ENCODE measurements around the gene PHF5A. TPM values are rescaled to one million over a fixed set of nuclear protein-coding genes. Genes with fewer than 3 reads are reported as not detected.

The PHF5A gene
- total and polyA plus RNA-seq, 2 of the 8 experiments (the other 6 are each of a cell fraction or from before 2014, with no cell fraction given): 119 to 135 TPM

DNA sequence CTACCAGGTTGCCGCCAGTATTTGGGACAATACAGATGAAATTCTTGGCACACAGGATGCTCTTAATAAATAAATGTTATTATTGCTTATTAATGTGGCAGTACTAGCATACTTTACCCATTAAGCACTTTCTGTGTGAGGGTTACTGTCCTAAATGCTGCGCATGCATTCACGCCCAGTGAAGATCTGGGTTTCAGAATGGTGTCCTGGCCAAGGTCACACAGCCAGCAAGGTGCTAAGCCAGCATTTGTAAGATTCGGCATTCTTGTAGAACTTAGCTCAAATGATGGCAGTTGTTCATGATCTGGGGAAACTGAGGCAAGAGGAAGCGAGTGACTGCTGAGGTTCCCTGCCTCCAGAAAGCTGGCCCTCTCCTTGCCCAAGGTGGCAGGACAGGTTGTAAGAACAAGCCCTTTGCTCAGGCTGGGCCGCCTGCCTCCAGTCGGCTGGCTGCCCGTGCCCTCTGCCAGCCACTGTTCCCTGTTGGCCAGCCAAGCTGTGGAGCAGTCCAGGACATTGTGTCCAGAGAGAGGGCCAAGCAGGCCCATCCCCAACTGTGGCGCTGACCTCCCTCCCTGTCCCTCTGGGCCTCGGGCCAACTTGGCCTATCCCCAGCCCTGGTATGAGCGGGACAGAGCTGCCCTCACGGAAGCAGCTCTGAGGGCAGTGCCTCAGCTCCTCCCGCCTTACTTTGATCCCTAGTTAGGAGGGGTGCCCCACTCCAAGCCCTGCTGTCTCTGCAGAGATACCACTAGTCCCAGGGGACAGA lies 50.7 kb downstream of the PHF5A start:
- no peak overlapping the region for H2BK20ac ChIP-seq (ENCODE audit: low read length)
- no peaks in the 10 kb centered on the region for H3K9me3 ChIP-seq (ENCODE audit: insufficient read depth in 2 of 2, low read depth in 1 of 2, low read length in 1 of 2)
- no peak overlapping the region for H3K18ac ChIP-seq (ENCODE audit: extremely low read depth, low read length)
- no peak overlapping the region for H2BK120ac ChIP-seq (replicated peaks; ENCODE audit: low read depth, low read length)
- no peak overlapping the region for H3K9ac ChIP-seq (replicated peaks in 1 of 4; ENCODE audit: extremely low read depth in 1 of 4, low read depth in 3 of 4, low read length in 3 of 4)
- no peak overlapping the region for H4K5ac ChIP-seq (ENCODE audit: insufficient read length, low read depth, low read length)
- no peak overlapping the region for H2AFZ ChIP-seq (ENCODE audit: low read length)
- no peak overlapping the region for H3K4me2 ChIP-seq (ENCODE audit: insufficient read depth in 1 of 2, low read depth in 2 of 2, low read length in 2 of 2)
- no peak overlapping the region for H3K4ac ChIP-seq (replicated peaks; ENCODE audit: insufficient read length, low read depth, low read length)
- H2BK12ac ChIP-seq (ENCODE audit: low read depth, low read length): 0 out of 2 replicates have a peak overlapping the region, but pooled peaks have one; percentile 17
- no peak overlapping the region for H4K8ac ChIP-seq (ENCODE audit: extremely low read depth, insufficient read depth, low read length)
- H2BK5ac ChIP-seq (ENCODE audit: low read depth, low read length): no peak overlapping the region
- peaks cover 8% of the 10 kb centered on the region; the same call in 1 of the 2 replicates for H3K23me2 ChIP-seq (ENCODE audit: low read depth, low read length)
- ChIA-PET POLR2A (ENCODE audit: partially characterized antibody) (interaction anchor here (0.9 to 5.6 kb wide), 7 partner anchors 8 to 51 kb away, joined by 3 to 33 read pairs (median 3); partner anchors contain the start of genes ACO2, PHF5A and TOB2), CTCF (ENCODE audit: partially characterized antibody) (interaction anchor here (1.5 to 3.4 kb wide), 5 partner anchors 10 to 100 kb away, joined by 4 to 22 read pairs (median 6); no protein-coding TSS in a partner anchor)
- DNase-seq (ENCODE audit: low read depth in 1 of 2, low spot score in 2 of 2) (no peak), FAIRE-seq (no peak)
- TF ChIP-seq BACH1 (IDR thresholded peaks at IDR 0.05; ENCODE audit: low read length) (no peak), RNF2 (IDR thresholded peaks at IDR 0.05; ENCODE audit: borderline replicate concordance, low read depth, low read length, missing control alignments, poor library complexity, severe bottlenecking) (no peak)
- no peak overlapping the region for H3K4me3 ChIP-seq (ENCODE audit: extremely low read depth in 1 of 4, insufficient read depth in 2 of 4, low read depth in 3 of 4, low read length in 4 of 4)
- no peak overlapping the region for H3K56ac ChIP-seq (replicated peaks; ENCODE audit: insufficient read length, low read depth, low read length)
- H3K27ac ChIP-seq (ENCODE audit: low read depth, low read length): no peak overlapping the region
- no peak overlapping the region for H3K23ac ChIP-seq (ENCODE audit: insufficient read length)
- H3K36me3 ChIP-seq (ENCODE audit: control insufficient read depth in 2 of 4, insufficient read depth in 4 of 4, low read length in 3 of 4): no peaks in the 10 kb centered on the region
- no peaks in the 10 kb centered on the region; a peak in 1 of 7 replicates for H3K27me3 ChIP-seq (replicated peaks in 1 of 4; ENCODE audit: control insufficient read depth in 3 of 4, extremely low read depth in 1 of 4, insufficient read depth in 3 of 4, low read length in 3 of 4)
- 90% methylated on average over 13 of the region's 13 CpGs; no CpG with 5 or more reads in 1 of the 2 experiments for WGBS, 2 experiments (ENCODE audit: extremely low coverage in 1 of 2, insufficient coverage in 1 of 2, insufficient read length in 1 of 2, insufficient replicate concordance in 2 of 2, low coverage in 1 of 2, low lambda C conversion rate in 2 of 2, missing lambda C conversion rate in 1 of 2)
- H3K79me2 ChIP-seq (ENCODE audit: control insufficient read depth in 1 of 2, insufficient read depth in 2 of 2, low read length in 2 of 2): no peaks in the 10 kb centered on the region
- no peak overlapping the region for H2BK15ac ChIP-seq (ENCODE audit: low read length)
- peaks cover 0 to 10% (median 9%) of the 10 kb centered on the region in 4 experiments; a peak in 6 of 7 replicates for H3K4me1 ChIP-seq (replicated peaks in 1 of 4; ENCODE audit: control insufficient read depth in 3 of 4, insufficient read depth in 4 of 4, low read length in 3 of 4)
- H4K91ac ChIP-seq (replicated peaks; ENCODE audit: insufficient read length, low read length): no peak overlapping the region
- no peak overlapping the region for H3K14ac ChIP-seq (ENCODE audit: insufficient read length)
- peaks cover 4% of the 10 kb centered on the region for H3K79me1 ChIP-seq (ENCODE audit: low read depth, low read length)
- peaks cover 0 to 3% of the 10 kb centered on the region in 2 experiments for H4K20me1 ChIP-seq (replicated peaks in 1 of 2; ENCODE audit: control insufficient read depth in 1 of 2, insufficient read depth in 2 of 2, low read length in 2 of 2)
- H2AK5ac ChIP-seq (ENCODE audit: low read depth, low read length): 0 out of 2 replicates have a peak overlapping the region, but pooled peaks have one; percentile 24

Measured in H1 (cell line).